Measurements from ENCODE around the gene HS3ST6. TPM values are rescaled to one million over a fixed set of nuclear protein-coding genes. Genes with fewer than 3 reads are reported as not detected.
A peak's percentile ranks its signal among the peaks of the same experiment; 100 is the strongest.

HS3ST6 gene
- total and polyA plus RNA-seq, 2 of the 13 experiments (the other 11 are each of a cell fraction or from before 2014, with no cell fraction given): not detected

DNA sequence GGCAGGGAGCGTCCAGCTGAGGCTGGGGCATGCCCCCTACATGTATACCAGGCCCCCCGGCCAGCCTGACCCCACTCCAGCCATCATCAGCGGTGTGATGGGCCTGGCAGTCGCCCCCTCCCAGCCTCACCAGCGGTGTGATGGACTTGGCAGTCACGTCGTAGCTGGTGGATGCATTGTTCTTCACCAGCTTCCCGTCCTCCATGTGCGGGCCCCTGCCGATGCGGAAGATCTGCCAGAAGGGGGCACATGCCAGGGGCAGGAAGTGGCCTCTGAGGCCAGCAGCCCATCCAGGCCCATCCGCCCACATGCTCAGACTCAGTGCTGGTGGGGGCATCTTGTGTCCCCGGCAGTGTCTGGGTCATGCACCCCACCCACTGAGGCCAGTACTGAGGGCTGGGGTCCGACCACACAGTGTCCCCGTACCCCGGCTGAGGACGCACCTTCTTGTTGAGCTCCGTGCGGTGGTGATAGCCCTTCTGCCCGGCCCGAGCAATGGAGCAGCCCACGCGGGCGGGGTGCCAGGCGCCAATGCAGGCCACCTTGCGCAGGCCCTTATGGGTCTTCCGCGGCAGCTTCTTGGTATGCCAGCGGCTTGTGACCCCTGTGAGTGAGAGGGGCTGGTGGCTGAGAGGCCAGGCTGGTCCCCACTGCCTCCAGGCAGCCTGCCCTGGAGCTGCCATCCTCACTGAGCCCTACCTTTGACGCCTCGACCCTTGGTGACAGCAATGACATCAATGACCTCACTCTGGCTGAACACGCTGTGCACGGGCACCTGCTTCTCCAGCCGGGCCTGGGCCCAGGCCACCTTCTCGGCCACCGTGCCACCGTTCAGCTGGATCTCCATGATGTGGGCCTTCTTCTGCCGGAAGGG lies 28.5 kb upstream of the HS3ST6 start (continued):
- TF ChIP-seq, protein P1, sequence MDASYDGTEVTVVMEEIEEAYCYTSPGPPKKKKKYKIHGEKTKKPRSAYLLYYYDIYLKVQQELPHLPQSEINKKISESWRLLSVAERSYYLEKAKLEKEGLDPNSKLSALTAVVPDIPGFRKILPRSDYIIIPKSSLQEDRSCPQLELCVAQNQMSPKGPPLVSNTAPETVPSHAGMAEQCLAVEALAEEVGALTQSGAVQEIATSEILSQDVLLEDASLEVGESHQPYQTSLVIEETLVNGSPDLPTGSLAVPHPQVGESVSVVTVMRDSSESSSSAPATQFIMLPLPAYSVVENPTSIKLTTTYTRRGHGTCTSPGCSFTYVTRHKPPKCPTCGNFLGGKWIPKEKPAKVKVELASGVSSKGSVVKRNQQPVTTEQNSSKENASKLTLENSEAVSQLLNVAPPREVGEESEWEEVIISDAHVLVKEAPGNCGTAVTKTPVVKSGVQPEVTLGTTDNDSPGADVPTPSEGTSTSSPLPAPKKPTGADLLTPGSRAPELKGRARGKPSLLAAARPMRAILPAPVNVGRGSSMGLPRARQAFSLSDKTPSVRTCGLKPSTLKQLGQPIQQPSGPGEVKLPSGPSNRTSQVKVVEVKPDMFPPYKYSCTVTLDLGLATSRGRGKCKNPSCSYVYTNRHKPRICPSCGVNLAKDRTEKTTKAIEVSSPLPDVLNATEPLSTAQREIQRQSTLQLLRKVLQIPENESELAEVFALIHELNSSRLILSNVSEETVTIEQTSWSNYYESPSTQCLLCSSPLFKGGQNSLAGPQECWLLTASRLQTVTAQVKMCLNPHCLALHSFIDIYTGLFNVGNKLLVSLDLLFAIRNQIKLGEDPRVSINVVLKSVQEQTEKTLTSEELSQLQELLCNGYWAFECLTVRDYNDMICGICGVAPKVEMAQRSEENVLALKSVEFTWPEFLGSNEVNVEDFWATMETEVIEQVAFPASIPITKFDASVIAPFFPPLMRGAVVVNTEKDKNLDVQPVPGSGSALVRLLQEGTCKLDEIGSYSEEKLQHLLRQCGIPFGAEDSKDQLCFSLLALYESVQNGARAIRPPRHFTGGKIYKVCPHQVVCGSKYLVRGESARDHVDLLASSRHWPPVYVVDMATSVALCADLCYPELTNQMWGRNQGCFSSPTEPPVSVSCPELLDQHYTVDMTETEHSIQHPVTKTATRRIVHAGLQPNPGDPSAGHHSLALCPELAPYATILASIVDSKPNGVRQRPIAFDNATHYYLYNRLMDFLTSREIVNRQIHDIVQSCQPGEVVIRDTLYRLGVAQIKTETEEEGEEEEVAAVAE (CRISPR knock-in tag; IDR thresholded peaks at IDR 0.05; ENCODE audit: borderline replicate concordance): no peak
- TF ChIP-seq MEF2D (CRISPR knock-in tag; IDR thresholded peaks at IDR 0.05) (no peak), ZNF75D (CRISPR knock-in tag; IDR thresholded peaks at IDR 0.05; ENCODE audit: borderline replicate concordance) (no peak), ZNF652 (CRISPR knock-in tag; IDR thresholded peaks at IDR 0.05; ENCODE audit: borderline replicate concordance, low read depth) (no peak), ZMYM2 (CRISPR knock-in tag; IDR thresholded peaks at IDR 0.05) (no peak), SAP130 (CRISPR knock-in tag; IDR thresholded peaks at IDR 0.05; ENCODE audit: low read depth) (0 out of 2 replicates have a peak, but pooled peaks have one; percentile 14)
- TF ChIP-seq, protein P2, sequence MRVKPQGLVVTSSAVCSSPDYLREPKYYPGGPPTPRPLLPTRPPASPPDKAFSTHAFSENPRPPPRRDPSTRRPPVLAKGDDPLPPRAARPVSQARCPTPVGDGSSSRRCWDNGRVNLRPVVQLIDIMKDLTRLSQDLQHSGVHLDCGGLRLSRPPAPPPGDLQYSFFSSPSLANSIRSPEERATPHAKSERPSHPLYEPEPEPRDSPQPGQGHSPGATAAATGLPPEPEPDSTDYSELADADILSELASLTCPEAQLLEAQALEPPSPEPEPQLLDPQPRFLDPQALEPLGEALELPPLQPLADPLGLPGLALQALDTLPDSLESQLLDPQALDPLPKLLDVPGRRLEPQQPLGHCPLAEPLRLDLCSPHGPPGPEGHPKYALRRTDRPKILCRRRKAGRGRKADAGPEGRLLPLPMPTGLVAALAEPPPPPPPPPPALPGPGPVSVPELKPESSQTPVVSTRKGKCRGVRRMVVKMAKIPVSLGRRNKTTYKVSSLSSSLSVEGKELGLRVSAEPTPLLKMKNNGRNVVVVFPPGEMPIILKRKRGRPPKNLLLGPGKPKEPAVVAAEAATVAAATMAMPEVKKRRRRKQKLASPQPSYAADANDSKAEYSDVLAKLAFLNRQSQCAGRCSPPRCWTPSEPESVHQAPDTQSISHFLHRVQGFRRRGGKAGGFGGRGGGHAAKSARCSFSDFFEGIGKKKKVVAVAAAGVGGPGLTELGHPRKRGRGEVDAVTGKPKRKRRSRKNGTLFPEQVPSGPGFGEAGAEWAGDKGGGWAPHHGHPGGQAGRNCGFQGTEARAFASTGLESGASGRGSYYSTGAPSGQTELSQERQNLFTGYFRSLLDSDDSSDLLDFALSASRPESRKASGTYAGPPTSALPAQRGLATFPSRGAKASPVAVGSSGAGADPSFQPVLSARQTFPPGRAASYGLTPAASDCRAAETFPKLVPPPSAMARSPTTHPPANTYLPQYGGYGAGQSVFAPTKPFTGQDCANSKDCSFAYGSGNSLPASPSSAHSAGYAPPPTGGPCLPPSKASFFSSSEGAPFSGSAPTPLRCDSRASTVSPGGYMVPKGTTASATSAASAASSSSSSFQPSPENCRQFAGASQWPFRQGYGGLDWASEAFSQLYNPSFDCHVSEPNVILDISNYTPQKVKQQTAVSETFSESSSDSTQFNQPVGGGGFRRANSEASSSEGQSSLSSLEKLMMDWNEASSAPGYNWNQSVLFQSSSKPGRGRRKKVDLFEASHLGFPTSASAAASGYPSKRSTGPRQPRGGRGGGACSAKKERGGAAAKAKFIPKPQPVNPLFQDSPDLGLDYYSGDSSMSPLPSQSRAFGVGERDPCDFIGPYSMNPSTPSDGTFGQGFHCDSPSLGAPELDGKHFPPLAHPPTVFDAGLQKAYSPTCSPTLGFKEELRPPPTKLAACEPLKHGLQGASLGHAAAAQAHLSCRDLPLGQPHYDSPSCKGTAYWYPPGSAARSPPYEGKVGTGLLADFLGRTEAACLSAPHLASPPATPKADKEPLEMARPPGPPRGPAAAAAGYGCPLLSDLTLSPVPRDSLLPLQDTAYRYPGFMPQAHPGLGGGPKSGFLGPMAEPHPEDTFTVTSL (CRISPR knock-in tag; IDR thresholded peaks at IDR 0.05; ENCODE audit: borderline replicate concordance): no peak
